ENCODE results near the gene STARD5.

STARD5 gene

DNA sequence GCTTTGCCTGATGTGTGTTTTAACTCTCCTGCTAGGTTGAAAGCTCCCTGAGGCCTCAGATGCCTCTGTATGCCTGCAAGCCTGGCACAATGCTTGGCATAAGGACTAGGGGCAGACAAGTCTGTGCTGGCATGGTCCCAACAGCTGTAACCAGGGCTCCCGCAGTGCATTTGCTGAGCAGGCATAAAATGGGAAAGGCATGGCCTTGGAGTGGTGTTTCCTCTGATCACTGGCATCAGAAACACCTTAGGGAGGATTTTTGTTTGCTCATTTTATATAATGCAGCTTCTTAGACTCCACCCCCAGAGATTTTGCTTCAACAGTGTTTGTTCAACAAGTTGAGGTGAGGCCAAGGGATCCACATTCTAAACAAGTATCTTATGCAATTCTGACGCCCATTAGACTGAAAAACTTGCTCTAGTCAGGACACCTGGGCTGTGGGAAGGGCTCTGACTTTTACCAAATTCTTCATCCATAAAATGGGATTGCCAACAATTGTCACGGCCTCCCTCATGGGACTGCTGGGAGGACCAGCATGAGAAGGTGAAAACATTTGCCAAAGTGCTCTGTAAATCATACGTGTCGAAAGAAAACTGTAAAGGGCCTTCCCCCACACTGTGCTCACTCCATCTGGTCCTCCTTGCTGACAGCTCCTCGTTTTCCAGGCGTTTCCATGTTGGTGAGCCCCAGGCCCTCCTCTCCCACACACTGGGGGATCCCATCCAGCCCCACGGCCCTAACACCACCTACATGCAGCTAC, 43.1 kb downstream of the STARD5 start:
- H3K4me3 ChIP-seq (ENCODE audit: low read depth, low read length) = no peak overlapping the region
- TF ChIP-seq, protein P1, sequence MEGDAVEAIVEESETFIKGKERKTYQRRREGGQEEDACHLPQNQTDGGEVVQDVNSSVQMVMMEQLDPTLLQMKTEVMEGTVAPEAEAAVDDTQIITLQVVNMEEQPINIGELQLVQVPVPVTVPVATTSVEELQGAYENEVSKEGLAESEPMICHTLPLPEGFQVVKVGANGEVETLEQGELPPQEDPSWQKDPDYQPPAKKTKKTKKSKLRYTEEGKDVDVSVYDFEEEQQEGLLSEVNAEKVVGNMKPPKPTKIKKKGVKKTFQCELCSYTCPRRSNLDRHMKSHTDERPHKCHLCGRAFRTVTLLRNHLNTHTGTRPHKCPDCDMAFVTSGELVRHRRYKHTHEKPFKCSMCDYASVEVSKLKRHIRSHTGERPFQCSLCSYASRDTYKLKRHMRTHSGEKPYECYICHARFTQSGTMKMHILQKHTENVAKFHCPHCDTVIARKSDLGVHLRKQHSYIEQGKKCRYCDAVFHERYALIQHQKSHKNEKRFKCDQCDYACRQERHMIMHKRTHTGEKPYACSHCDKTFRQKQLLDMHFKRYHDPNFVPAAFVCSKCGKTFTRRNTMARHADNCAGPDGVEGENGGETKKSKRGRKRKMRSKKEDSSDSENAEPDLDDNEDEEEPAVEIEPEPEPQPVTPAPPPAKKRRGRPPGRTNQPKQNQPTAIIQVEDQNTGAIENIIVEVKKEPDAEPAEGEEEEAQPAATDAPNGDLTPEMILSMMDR (IDR thresholded peaks at IDR 0.05; ENCODE audit: borderline replicate concordance, insufficient read depth, low read depth, low read length) = no peak

- no peak overlapping the region for H3K4me3 ChIP-seq (ENCODE audit: low read depth, low read length)
- TF ChIP-seq, protein P1 (IDR thresholded peaks at IDR 0.05; ENCODE audit: borderline replicate concordance, insufficient read depth, low read depth, low read length) = no peak
These were observed 44.1 kb downstream of the STARD5 start for GRCh38 chr15:81279621-81280485.

GRCh38 chr15:81278306-81279029, 45.5 kb downstream of the STARD5 start:
- no peak overlapping the region for H3K4me3 ChIP-seq (ENCODE audit: low read depth, low read length)
- TF ChIP-seq, protein P1 (IDR thresholded peaks at IDR 0.05; ENCODE audit: borderline replicate concordance, insufficient read depth, low read depth, low read length) = no peak

DNA sequence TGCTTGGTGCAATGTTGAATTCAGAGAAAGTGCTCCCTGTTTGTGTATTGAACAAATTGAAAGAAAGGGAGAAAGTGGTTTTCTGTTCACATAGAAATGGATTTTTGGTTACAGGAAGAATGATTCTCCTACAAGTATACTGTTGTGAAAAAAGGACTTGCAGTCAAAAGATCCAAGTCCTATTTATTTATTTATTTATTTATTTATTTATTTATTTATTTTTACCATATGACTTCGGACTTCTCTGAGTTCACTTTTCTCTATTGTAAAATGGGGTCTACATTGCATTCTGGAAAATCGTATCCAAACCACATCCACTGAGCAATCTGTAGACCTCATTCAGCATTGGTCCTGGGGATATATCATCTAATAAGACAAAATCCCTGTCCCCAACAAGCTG, 46.1 kb downstream of the STARD5 start:
- TF ChIP-seq, protein P1 (IDR thresholded peaks at IDR 0.05; ENCODE audit: borderline replicate concordance, insufficient read depth, low read depth, low read length) = no peak
- no peak overlapping the region for H3K4me3 ChIP-seq (ENCODE audit: low read depth, low read length)

DNA sequence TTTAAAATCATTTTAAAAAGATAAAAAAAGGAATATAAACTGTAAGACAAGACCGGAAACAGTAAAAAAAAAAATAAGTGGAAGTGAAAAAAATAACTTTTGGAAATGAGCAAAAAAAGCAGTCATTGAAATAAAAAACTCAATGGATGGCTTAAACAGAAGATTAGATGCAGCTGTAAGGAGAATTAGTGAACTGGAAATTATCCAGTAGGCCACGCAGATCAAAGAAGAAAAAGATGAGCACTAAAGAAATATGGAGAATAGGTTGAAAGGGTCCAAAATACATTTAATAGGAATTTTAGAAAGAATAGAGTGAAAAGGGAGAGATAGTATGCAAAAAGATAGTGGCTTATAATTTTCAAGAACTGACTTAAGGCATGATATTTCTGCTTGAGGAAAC, 47.0 kb downstream of the STARD5 start:
- H3K4me3 ChIP-seq (ENCODE audit: low read depth, low read length) = no peak overlapping the region
- TF ChIP-seq, protein P1 (IDR thresholded peaks at IDR 0.05; ENCODE audit: borderline replicate concordance, insufficient read depth, low read depth, low read length) = no peak

GRCh38 chr15:81275711-81276392, 48.1 kb downstream of the STARD5 start:
- TF ChIP-seq, protein P1 (IDR thresholded peaks at IDR 0.05; ENCODE audit: borderline replicate concordance, insufficient read depth, low read depth, low read length) = no peak
- H3K4me3 ChIP-seq (ENCODE audit: low read depth, low read length) = no peak overlapping the region

All from GM12875 (cell line).